ENCODE measurements around the gene PELI2. TPM values are rescaled to one million over a fixed set of nuclear protein-coding genes. Genes with fewer than 3 reads are reported as not detected.
A peak's percentile ranks its signal among the peaks of the same experiment; 100 is the strongest.

PELI2 gene
- total RNA-seq, 1 donor from 2014 or later, result 27.2 TPM

DNA sequence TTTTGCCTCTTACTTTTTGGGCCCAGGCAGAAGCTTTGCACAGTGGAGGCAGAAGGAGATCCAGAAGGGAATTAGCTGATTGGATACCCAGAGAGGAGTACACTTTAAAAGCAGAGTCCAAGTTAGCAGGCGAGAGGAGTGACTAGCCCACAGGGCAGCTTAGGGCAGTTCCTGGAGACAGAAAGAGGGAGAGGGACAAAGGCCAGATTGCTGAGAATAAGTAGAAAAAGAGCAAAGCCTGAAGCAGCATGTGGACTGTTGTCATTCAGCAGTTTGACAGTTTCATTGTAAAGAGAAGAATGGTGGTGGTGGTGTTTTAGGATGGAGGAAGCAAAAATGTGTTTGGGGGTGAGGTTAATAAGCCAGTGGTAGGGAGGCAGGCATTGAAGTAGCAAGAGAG, 95.1 kb downstream of the PELI2 start:
- Histone ChIP-seq H3K9ac (no peak overlapping the region), H3K27me3 (no peaks in the 10 kb centered on the region), H3K4me3 (no peak overlapping the region), H3K4me1 (peaks cover 33% of the 10 kb centered on the region), H3K79me2 (ENCODE audit: low read depth) (peaks cover 12% of the 10 kb centered on the region), H3K27ac (no peak overlapping the region), H3F3A (ENCODE audit: low read depth) (peaks cover 9% of the 10 kb centered on the region), H3K36me3 (no peaks in the 10 kb centered on the region), H2AFZ (replicated peaks) (no peak overlapping the region), H3K9me3 (ENCODE audit: low read depth) (no peaks in the 10 kb centered on the region), H3K4me2 (peak overlapping the region; percentile 45), H4K20me1 (ENCODE audit: low read depth) (peaks cover 37% of the 10 kb centered on the region)
- DNase-seq (ENCODE audit: low spot score), result peak; percentile 72
- TF ChIP-seq EZH2 (IDR thresholded peaks at IDR 0.05) (no peak), EZH2phosphoT487 (IDR thresholded peaks at IDR 0.05) (no peak), CTCF (IDR thresholded peaks at IDR 0.05) (no peak)
- Mint-ChIP-seq H3K9me3 (no peaks in the 10 kb centered on the region), H3K4me1 (peaks cover 45% of the 10 kb centered on the region), H3K27me3 (ENCODE audit: insufficient read depth, low read depth) (peaks cover 2% of the 10 kb centered on the region), H3K4me3 (no peak overlapping the region), H3K36me3 (no peaks in the 10 kb centered on the region), H3K27ac (no peak overlapping the region)

DNA sequence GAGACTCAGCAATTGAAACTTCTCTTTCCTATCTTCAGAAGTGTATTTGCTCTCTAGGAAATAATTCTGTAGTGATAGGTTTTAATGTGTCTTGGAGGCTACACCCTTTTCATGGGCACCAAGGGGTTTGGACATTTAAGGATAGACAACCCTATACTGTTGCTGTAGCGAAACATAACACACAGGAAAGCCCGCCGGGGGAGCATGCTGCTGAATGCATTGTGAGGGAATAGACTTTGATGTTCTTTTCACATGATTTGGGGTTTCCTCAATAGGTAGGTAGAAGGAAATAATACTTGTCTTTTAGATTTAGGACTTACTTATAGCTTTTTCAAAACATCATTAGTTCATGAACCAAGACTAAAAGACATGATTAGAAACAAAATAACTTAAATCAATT, 97.0 kb downstream of the PELI2 start:
- Histone ChIP-seq H3K9ac (no peak overlapping the region), H3K27me3 (no peaks in the 10 kb centered on the region), H3K4me1 (peaks cover 49% of the 10 kb centered on the region), H4K20me1 (ENCODE audit: low read depth) (peaks cover 44% of the 10 kb centered on the region), H2AFZ (replicated peaks) (no peak overlapping the region), H3K79me2 (ENCODE audit: low read depth) (peaks cover 17% of the 10 kb centered on the region), H3K36me3 (no peaks in the 10 kb centered on the region), H3K4me2 (no peak overlapping the region), H3F3A (ENCODE audit: low read depth) (peaks cover 9% of the 10 kb centered on the region), H3K9me3 (ENCODE audit: low read depth) (no peaks in the 10 kb centered on the region), H3K27ac (no peak overlapping the region), H3K4me3 (no peak overlapping the region)
- H3K9me3 Mint-ChIP-seq, result no peaks in the 10 kb centered on the region
- peaks cover 45% of the 10 kb centered on the region for H3K4me1 Mint-ChIP-seq
- H3K27ac Mint-ChIP-seq, result no peak overlapping the region
- no peak for TF ChIP-seq CTCF (IDR thresholded peaks at IDR 0.05)
- no peak for TF ChIP-seq EZH2 (IDR thresholded peaks at IDR 0.05)
- no peak for TF ChIP-seq EZH2phosphoT487 (IDR thresholded peaks at IDR 0.05)
- H3K36me3 Mint-ChIP-seq, result no peaks in the 10 kb centered on the region
- H3K27me3 Mint-ChIP-seq (ENCODE audit: insufficient read depth, low read depth), result peaks cover 2% of the 10 kb centered on the region
- H3K4me3 Mint-ChIP-seq, result no peak overlapping the region
- no peak for DNase-seq (ENCODE audit: low spot score)

- Mint-ChIP-seq H3K9me3 (no peaks in the 10 kb centered on the region), H3K4me1 (peaks cover 36% of the 10 kb centered on the region), H3K27me3 (ENCODE audit: insufficient read depth, low read depth) (peaks cover 2% of the 10 kb centered on the region), H3K4me3 (no peak overlapping the region), H3K36me3 (no peaks in the 10 kb centered on the region), H3K27ac (no peak overlapping the region)
- no peak overlapping the region for H3K4me2 ChIP-seq
- no peaks in the 10 kb centered on the region for H3K9me3 ChIP-seq (ENCODE audit: low read depth)
- H3K4me3 ChIP-seq, result no peak overlapping the region
- no peak for TF ChIP-seq EZH2 (IDR thresholded peaks at IDR 0.05)
- no peak for TF ChIP-seq CTCF (IDR thresholded peaks at IDR 0.05)
- no peak for TF ChIP-seq EZH2phosphoT487 (IDR thresholded peaks at IDR 0.05)
- H3K9ac ChIP-seq, result no peak overlapping the region
- DNase-seq (ENCODE audit: low spot score), result no peak
- peaks cover 44% of the 10 kb centered on the region for H4K20me1 ChIP-seq (ENCODE audit: low read depth)
- H3K36me3 ChIP-seq, result no peaks in the 10 kb centered on the region
- peaks cover 10% of the 10 kb centered on the region for H3K79me2 ChIP-seq (ENCODE audit: low read depth)
- H3K27ac ChIP-seq, result no peak overlapping the region
- H3K4me1 ChIP-seq, result peaks cover 61% of the 10 kb centered on the region
- peaks cover 9% of the 10 kb centered on the region for H3F3A ChIP-seq (ENCODE audit: low read depth)
- no peak overlapping the region for H2AFZ ChIP-seq (replicated peaks)
- no peaks in the 10 kb centered on the region for H3K27me3 ChIP-seq
Measured at GRCh38 chr14:56216626-56217379, 98.6 kb downstream of the PELI2 start.

Measured in neural progenitor cell (in vitro differentiated cells).